Measurements from ENCODE around the gene PROX1.
"Not testable (repeated sequence)": the region's sequence is repeated elsewhere in the genome, so short reads cannot be mapped to it uniquely, and the experiment has no call there.

PROX1 gene

GRCh38 chr1:214074477-214074876, 86.7 kb downstream of the PROX1 start:
- no peaks in the 10 kb centered on the region for H3K9me3 Mint-ChIP-seq
- no peak overlapping the region for H3K4me3 Mint-ChIP-seq
- H3K4me1 Mint-ChIP-seq (ENCODE audit: low read depth): no peaks in the 10 kb centered on the region
- no peaks in the 10 kb centered on the region for H3K36me3 Mint-ChIP-seq (ENCODE audit: low read depth)
- no peaks in the 10 kb centered on the region for H3K27me3 Mint-ChIP-seq (ENCODE audit: low read depth)
- no peak overlapping the region for H3K27ac Mint-ChIP-seq

GRCh38 chr1:214075305-214075998, 87.7 kb downstream of the PROX1 start:
- Mint-ChIP-seq H3K4me1 (ENCODE audit: low read depth) (no peaks in the 10 kb centered on the region), H3K4me3 (no peak overlapping the region), H3K27me3 (ENCODE audit: low read depth) (no peaks in the 10 kb centered on the region), H3K27ac (no peak overlapping the region), H3K36me3 (ENCODE audit: low read depth) (no peaks in the 10 kb centered on the region), H3K9me3 (no peaks in the 10 kb centered on the region)

DNA sequence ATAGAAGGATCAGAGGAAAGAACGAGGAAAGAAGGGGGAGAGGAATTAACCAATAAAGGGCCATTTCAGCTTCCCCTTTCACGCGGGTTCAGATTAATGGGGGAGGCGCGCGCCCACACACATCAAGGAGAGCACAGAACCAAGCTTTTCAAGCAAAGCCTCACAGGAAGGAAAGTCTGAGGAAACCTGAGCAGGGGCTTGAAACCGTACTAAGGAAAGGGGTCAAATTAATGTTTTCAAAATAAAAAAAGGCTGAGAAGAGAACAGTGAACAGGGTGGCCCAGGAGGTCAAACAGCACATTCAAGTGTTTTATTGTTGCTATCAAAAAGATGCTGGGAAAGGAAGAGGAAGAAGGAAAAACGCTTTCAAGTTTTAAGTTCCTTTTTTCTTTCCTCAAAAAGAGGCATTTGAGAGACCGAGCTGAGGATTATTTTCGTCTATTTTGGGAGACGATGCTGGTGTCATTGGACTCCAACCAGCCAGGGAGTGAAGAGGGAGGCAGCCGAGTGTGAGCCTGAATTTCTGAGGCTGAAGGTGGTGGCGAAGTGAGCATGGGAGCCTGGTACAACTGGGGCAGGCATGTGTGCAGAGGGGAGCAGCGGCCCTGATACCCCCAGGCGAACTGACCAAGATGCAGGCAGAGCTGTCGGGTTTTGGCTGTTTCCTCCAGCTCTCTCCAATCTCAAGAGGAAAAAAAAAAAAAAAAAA, 88.4 kb downstream of the PROX1 start:
- H3K27ac Mint-ChIP-seq: no peak overlapping the region
- H3K4me3 Mint-ChIP-seq: no peak overlapping the region
- H3K27me3 Mint-ChIP-seq (ENCODE audit: low read depth): no peaks in the 10 kb centered on the region
- H3K9me3 Mint-ChIP-seq: no peaks in the 10 kb centered on the region
- no peaks in the 10 kb centered on the region for H3K4me1 Mint-ChIP-seq (ENCODE audit: low read depth)
- H3K36me3 Mint-ChIP-seq (ENCODE audit: low read depth): no peaks in the 10 kb centered on the region

- H3K9me3 Mint-ChIP-seq: no peaks in the 10 kb centered on the region
- no peaks in the 10 kb centered on the region for H3K27me3 Mint-ChIP-seq (ENCODE audit: low read depth)
- no peak overlapping the region for H3K4me3 Mint-ChIP-seq
- H3K27ac Mint-ChIP-seq: no peak overlapping the region
- no peaks in the 10 kb centered on the region for H3K36me3 Mint-ChIP-seq (ENCODE audit: low read depth)
- H3K4me1 Mint-ChIP-seq (ENCODE audit: low read depth): no peaks in the 10 kb centered on the region
Observed at GRCh38 chr1:214076708-214077065, 88.9 kb downstream of the PROX1 start.

DNA sequence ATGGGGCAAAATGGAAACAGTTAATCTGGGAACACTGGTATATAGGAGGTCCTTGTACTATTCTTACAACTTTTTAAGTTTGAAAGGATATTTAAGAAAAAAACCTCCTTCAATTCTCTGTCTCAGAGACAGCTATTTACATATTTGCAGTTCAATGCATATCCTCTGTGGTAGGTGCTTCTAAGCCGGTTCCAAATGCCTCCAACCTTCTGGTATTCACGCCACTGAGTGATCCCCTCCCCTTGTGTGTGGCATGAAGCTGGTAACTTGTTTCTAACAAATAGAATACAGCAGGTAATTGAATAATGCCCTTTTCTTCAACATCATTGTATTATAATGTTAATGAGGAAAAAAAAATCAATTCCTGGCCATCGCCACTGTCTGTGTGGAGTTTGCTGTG, 91.2 kb downstream of the PROX1 start:
- Mint-ChIP-seq H3K9me3 (no peaks in the 10 kb centered on the region), H3K4me1 (ENCODE audit: low read depth) (no peaks in the 10 kb centered on the region), H3K36me3 (ENCODE audit: low read depth) (no peaks in the 10 kb centered on the region), H3K27me3 (ENCODE audit: low read depth) (no peaks in the 10 kb centered on the region), H3K27ac (no peak overlapping the region), H3K4me3 (no peak overlapping the region)

GRCh38 chr1:214085325-214085724, 97.6 kb downstream of the PROX1 start:
- Mint-ChIP-seq H3K27ac (no peak overlapping the region), H3K36me3 (ENCODE audit: low read depth) (no peaks in the 10 kb centered on the region), H3K4me1 (ENCODE audit: low read depth) (no peaks in the 10 kb centered on the region), H3K27me3 (ENCODE audit: low read depth) (no peaks in the 10 kb centered on the region), H3K9me3 (no peaks in the 10 kb centered on the region), H3K4me3 (no peak overlapping the region)

DNA sequence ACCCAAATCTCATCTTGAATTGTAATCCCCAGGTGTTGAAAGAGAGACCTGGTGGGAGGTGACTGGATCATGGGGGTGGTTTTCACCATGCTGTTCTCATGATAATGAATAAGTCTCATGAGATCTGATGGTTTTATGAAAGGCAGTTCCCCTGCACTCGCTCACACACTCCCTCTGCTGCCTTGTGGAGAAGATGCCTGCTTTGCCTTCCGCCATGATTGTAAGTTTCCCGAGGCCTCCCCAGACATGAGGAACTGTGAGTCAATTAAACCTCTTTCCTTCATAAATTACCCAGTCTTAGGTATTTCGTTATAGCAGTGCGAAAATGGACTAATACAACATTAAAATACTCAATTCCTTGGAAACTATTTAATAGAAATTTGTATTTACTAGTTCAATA, 99.2 kb downstream of the PROX1 start:
- Mint-ChIP-seq H3K4me3 (no peak overlapping the region), H3K36me3 (ENCODE audit: low read depth) (no peaks in the 10 kb centered on the region), H3K4me1 (ENCODE audit: low read depth) (no peaks in the 10 kb centered on the region), H3K27me3 (ENCODE audit: low read depth) (no peaks in the 10 kb centered on the region), H3K9me3 (no peaks in the 10 kb centered on the region), H3K27ac (no peak overlapping the region)

- H3K27ac Mint-ChIP-seq, H3K4me3 Mint-ChIP-seq, H3K9me3 Mint-ChIP-seq: not testable (repeated sequence)
Observed at GRCh38 chr1:214089003-214089402, 101.2 kb downstream of the PROX1 start.

More at GRCh38 chr1:214089003-214089402, 101.2 kb downstream of the PROX1 start:
- H3K27me3 Mint-ChIP-seq (ENCODE audit: low read depth); H3K36me3 Mint-ChIP-seq (ENCODE audit: low read depth); H3K4me1 Mint-ChIP-seq (ENCODE audit: low read depth): not testable (repeated sequence)
